Loucy (cell line): ENCODE measurements around the gene PHRF1.

Experiments
- EZH2phosphoT487 ChIP-seq: fragments of 200-600 bp; IDR thresholded peaks from 2 replicates; pipeline ENCODE4 v1.6.1; 2018; ENCODE audit warnings: antibody characterized with exemption, mild to moderate bottlenecking, moderate library complexity, borderline replicate concordance
- TF ChIP-seq, protein P1 (sequence below): fragments of 200-600 bp; sonication (generic); conservative IDR thresholded peaks from 2 replicates; pipeline ENCODE4 v1.5.1; 2014; ENCODE audit warnings: mild to moderate bottlenecking, antibody characterized with exemption, low read length

DNA sequence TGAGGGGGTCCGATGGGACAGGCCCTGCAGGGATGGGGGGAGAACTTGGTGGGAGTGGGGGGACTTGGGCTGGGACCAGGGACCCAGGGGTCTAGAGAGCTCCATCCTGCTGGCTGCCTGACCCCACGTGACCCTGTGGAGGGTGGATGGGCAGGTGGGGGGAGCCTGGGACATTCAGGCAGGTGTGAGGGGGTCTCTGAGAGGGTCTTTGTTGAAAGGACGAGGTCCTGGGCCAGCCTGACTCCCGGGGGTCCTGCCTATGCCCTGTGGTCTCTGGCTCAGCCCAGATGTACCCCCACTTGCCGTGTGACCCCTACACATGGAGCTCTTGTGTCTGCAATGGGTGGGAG, 31.5 kb upstream of the PHRF1 start:
- TF ChIP-seq, protein P1, sequence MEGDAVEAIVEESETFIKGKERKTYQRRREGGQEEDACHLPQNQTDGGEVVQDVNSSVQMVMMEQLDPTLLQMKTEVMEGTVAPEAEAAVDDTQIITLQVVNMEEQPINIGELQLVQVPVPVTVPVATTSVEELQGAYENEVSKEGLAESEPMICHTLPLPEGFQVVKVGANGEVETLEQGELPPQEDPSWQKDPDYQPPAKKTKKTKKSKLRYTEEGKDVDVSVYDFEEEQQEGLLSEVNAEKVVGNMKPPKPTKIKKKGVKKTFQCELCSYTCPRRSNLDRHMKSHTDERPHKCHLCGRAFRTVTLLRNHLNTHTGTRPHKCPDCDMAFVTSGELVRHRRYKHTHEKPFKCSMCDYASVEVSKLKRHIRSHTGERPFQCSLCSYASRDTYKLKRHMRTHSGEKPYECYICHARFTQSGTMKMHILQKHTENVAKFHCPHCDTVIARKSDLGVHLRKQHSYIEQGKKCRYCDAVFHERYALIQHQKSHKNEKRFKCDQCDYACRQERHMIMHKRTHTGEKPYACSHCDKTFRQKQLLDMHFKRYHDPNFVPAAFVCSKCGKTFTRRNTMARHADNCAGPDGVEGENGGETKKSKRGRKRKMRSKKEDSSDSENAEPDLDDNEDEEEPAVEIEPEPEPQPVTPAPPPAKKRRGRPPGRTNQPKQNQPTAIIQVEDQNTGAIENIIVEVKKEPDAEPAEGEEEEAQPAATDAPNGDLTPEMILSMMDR: no peak
- no peak for TF ChIP-seq EZH2phosphoT487
